K562 (cell line): ENCODE measurements around the gene GCKR. TPM values are rescaled to one million over a fixed set of nuclear protein-coding genes. Genes with fewer than 3 reads are reported as not detected.

Experiments
- CBX2 ChIP-seq: fragments of 200-600 bp; sonication (generic); IDR thresholded peaks from one replicate; pipeline ENCODE4 v1.6.1; 2012; ENCODE audit warnings: mild to moderate bottlenecking, low read length, inconsistent platforms; ENCODE audit not compliant: insufficient read depth, poor library complexity, severe bottlenecking
- CBX5 ChIP-seq: IDR thresholded peaks from 2 replicates; pipeline ENCODE4 v1.6.1; 2014; ENCODE audit warnings: low read depth, borderline replicate concordance
- DPF2 ChIP-seq: fragments of 450-650 bp; IDR thresholded peaks from 2 replicates; pipeline ENCODE4 v1.6.1; 2016
- FIP1L1 ChIP-seq: fragments of 200-400 bp; formaldehyde crosslinking; IDR thresholded peaks from 2 replicates; pipeline ENCODE4 v1.6.1; 2018; ENCODE audit warnings: mild to moderate bottlenecking, low read depth, low read length; ENCODE audit not compliant: poor library complexity, severe bottlenecking
- FOSL1 ChIP-seq: fragments of 200-800 bp; sonication (Bioruptor generic); conservative IDR thresholded peaks from 2 replicates; pipeline ENCODE4 v1.6.1; 2016; ENCODE audit warnings: missing genetic modification characterization, missing compliant biosample characterization
- HLTF ChIP-seq: fragments of 450-650 bp; IDR thresholded peaks from 2 replicates; pipeline ENCODE4 v1.6.1; 2016
- HMBOX1 ChIP-seq: sonication (generic); IDR thresholded peaks from 2 replicates; pipeline ENCODE4 v1.6.1; 2016
- HMG20B ChIP-seq: fragments of 250-450 bp; sonication (Bioruptor Pico); IDR thresholded peaks from 2 replicates; pipeline ENCODE4 v1.5.0; 2021; ENCODE audit warnings: mild to moderate bottlenecking
- JUNB ChIP-seq: fragments of 450-650 bp; formaldehyde crosslinking; conservative IDR thresholded peaks from 2 replicates; pipeline ENCODE4 v1.4.0; 2020; ENCODE audit warnings: mild to moderate bottlenecking
- JUND ChIP-seq, 2 experiments: IDR thresholded peaks; 2 replicates in 1 of 2; 3 replicates in 1 of 2; pipeline ENCODE4 v1.6.1; 2011; ENCODE audit warnings: borderline replicate concordance in 2 of 2, low read depth in 2 of 2, low read length in 2 of 2, improper control_type of control experiment in 1 of 2, missing biosample characterization in 1 of 2, missing genetic modification characterization in 1 of 2, missing genetic modification reagents in 1 of 2
- MLLT1 ChIP-seq, 2 experiments: fragments of 450-650 bp; IDR thresholded peaks; 2 replicates each; pipeline ENCODE4 v1.6.1; 2016
- NCOA6 ChIP-seq: fragments of 450-650 bp; IDR thresholded peaks from 2 replicates; pipeline ENCODE4 v1.6.1; 2017; ENCODE audit warnings: mild to moderate bottlenecking
- SMARCC2 ChIP-seq: fragments of 450-650 bp; IDR thresholded peaks from 2 replicates; pipeline ENCODE4 v1.6.1; 2017; ENCODE audit warnings: antibody characterized with exemption, moderate library complexity, mild to moderate bottlenecking, low read depth
- SRSF3 ChIP-seq: fragments of 200-400 bp; formaldehyde crosslinking; IDR thresholded peaks from 2 replicates; pipeline ENCODE4 v1.6.1; 2016; ENCODE audit warnings: mild to moderate bottlenecking, low read length, moderate library complexity; ENCODE audit not compliant: insufficient read depth
- TAF1 ChIP-seq: IDR thresholded peaks from 2 replicates; pipeline ENCODE4 v1.6.1; 2011; ENCODE audit warnings: mild to moderate bottlenecking, low read length, moderate library complexity; ENCODE audit not compliant: insufficient read depth, control insufficient read depth, severe bottlenecking; ENCODE audit errors: extremely low read depth
- TGIF2 ChIP-seq: sonication (generic); formaldehyde crosslinking; IDR thresholded peaks from 2 replicates; pipeline ENCODE4 v1.8.1; 2022; ENCODE audit warnings: mild to moderate bottlenecking, missing genetic modification reagents, moderate library complexity
- TRIM28 ChIP-seq: fragments of 450-650 bp; IDR thresholded peaks from 2 replicates; pipeline ENCODE4 v1.6.1; 2017
- ZFX ChIP-seq: sonication (generic); formaldehyde crosslinking; IDR thresholded peaks from 2 replicates; pipeline ENCODE4 v1.8.0; 2022; ENCODE audit warnings: mild to moderate bottlenecking, missing genetic modification reagents, moderate library complexity
- ZNF395 ChIP-seq: fragments of 200-800 bp; sonication (Bioruptor generic); IDR thresholded peaks from 2 replicates; pipeline ENCODE4 v1.6.1; 2017; ENCODE audit warnings: missing genetic modification characterization, missing compliant biosample characterization
- ZNF589 ChIP-seq: fragments of 200-800 bp; sonication (Bioruptor generic); IDR thresholded peaks from 2 replicates; pipeline ENCODE4 v1.6.1; 2016; ENCODE audit warnings: low read depth, missing genetic modification characterization, missing compliant biosample characterization
- ZNF592 ChIP-seq: fragments of 450-650 bp; IDR thresholded peaks from 2 replicates; pipeline ENCODE4 v1.6.1; 2017; ENCODE audit warnings: antibody characterized with exemption, mild to moderate bottlenecking
- polyA plus RNA-seq, 8 experiments: library from polyadenylated mRNA; depleted of rRNA in 4 of 8; stranded (reverse) in 5 of 8; unstranded in 3 of 8; fragments of >200 nt; fragmentation: Nextera tagmentation in 2 of 8; fragmentation: Illumina TruSeq in 1 of 8; extraction: Ambion mirVana in 2 of 8; extraction: Trizol in 1 of 8; gene quantifications; 2 replicates each; pipeline versions ENCODE4 v1.2.1 to v1.2.3, GENCODE V29; 2011 to 2014; ENCODE audit warnings: inconsistent platforms in 1 of 8, missing spikeins in 1 of 8
- total RNA-seq, 7 experiments: library from RNA; depleted of rRNA in 6 of 7; stranded (reverse); fragments of >200 nt in 6 of 7; fragmentation: Illumina TruSeq in 2 of 7; extraction: Trizol in 2 of 7; gene quantifications; 2 replicates each; pipeline versions ENCODE4 v1.2.1 to v1.2.3, GENCODE V29; 2011 to 2021; ENCODE audit warnings: low replicate concordance in 1 of 7

The GCKR gene
- total and polyA plus RNA-seq, 9 of the 15 experiments (the other 6 are each of a cell fraction or from before 2014, with no cell fraction given): 0.28 to 0.79 (median 0.50) TPM; not detected in 1

GRCh38 chr2:27527182-27527581, 30.5 kb downstream of the GCKR start (continued):
- TF ChIP-seq HMBOX1 (peak; percentile 43; the same call in 1 of the 2 replicates), HMG20B (CRISPR knock-in tag) (no peak), SRSF3 (no peak), FIP1L1 (no peak), NCOA6 (no peak), ZNF395 (CRISPR knock-in tag) (no peak), TAF1 (no peak), ZNF589 (peak; percentile 39; the same call in 1 of the 2 replicates), ZFX (no peak), CBX5 (no peak), SMARCC2 (peak; percentile 71; the same call in 1 of the 2 replicates), MLLT1 (IDR thresholded peaks at IDR 0.05) (no peak), ZNF592 (0 out of 2 replicates have a peak, but pooled peaks have one; percentile 30), JUND (IDR thresholded peaks at IDR 0.05; ENCODE audit: borderline replicate concordance, low read depth, low read length) (peak; percentile 94), JUND (tag; IDR thresholded peaks at IDR 0.05; ENCODE audit: borderline replicate concordance, low read depth, low read length) (peak; percentile 73; the same call in 1 of the 3 replicates), JUNB (CRISPR knock-in tag) (no peak), TRIM28 (no peak), CBX2 (no peak), DPF2 (peak; percentile 84), FOSL1 (peak; percentile 96), HLTF (no peak), TGIF2 (CRISPR knock-in tag) (no peak)
